Endometrial microvascular endothelial cells (primary cell): ENCODE measurements around the gene PGBD5. TPM values are rescaled to one million over a fixed set of nuclear protein-coding genes. Genes with fewer than 3 reads are reported as not detected.
"Not testable (repeated sequence)": the region's sequence is repeated elsewhere in the genome, so short reads cannot be mapped to it uniquely, and the experiment has no call there.

Experiments used
- in situ Hi-C: cut with HindIII; loops from 2 replicates; pipeline ENCODE4 v1.10.0; 2017; ENCODE audit warnings: low sequenced_read_pairs, low pct_unique_long_range_greater_than_20kb; ENCODE audit errors: inconsistent ontology term
- total RNA-seq: library from RNA; depleted of rRNA; stranded (reverse); fragments of >200 nt; gene quantifications from one replicate; pipeline ENCODE4 v1.2.3, GENCODE V29; 2015; ENCODE audit errors: inconsistent ontology term

Gene PGBD5
- total RNA-seq, 1 donor from 2014 or later: not detected

GRCh38 chr1:230427094-230427876 is 1.2 kb upstream of the PGBD5 start:
- in situ Hi-C loops: no loop called here

- in situ Hi-C loops: no loop called here
Measured at GRCh38 chr1:230425252-230426091, 660 bp downstream of the PGBD5 start.

- in situ Hi-C loops: no loop called here
Measured at GRCh38 chr1:230424391-230425251, 1.5 kb downstream of the PGBD5 start.

GRCh38 chr1:230423951-230424350 is 2.2 kb downstream of the PGBD5 start:
- in situ Hi-C loops: no loop called here

GRCh38 chr1:230423261-230423660 is 2.9 kb downstream of the PGBD5 start:
- in situ Hi-C loops: no loop called here

- in situ Hi-C loops: no loop called here
Measured at GRCh38 chr1:230422221-230422981, 3.7 kb downstream of the PGBD5 start.

- in situ Hi-C loops: no loop called here
Measured at GRCh38 chr1:230421481-230421880, 4.7 kb downstream of the PGBD5 start.

- in situ Hi-C loops: not testable (repeated sequence)
Measured at GRCh38 chr1:230420372-230420771, 5.8 kb downstream of the PGBD5 start.

GRCh38 chr1:230416430-230416829 is 9.7 kb downstream of the PGBD5 start:
- in situ Hi-C loops: no loop called here

- in situ Hi-C loops: no loop called here
Measured at GRCh38 chr1:230415405-230416132, 10.6 kb downstream of the PGBD5 start.

GRCh38 chr1:230414694-230415093 is 11.4 kb downstream of the PGBD5 start:
- in situ Hi-C loops: no loop called here

- in situ Hi-C loops: no loop called here
Measured at GRCh38 chr1:230414102-230414501, 12.0 kb downstream of the PGBD5 start.

GRCh38 chr1:230413061-230413460 is 13.1 kb downstream of the PGBD5 start:
- in situ Hi-C loops: no loop called here

GRCh38 chr1:230408971-230409370 is 17.2 kb downstream of the PGBD5 start:
- in situ Hi-C loops: no loop called here

GRCh38 chr1:230407351-230407750 is 18.8 kb downstream of the PGBD5 start:
- in situ Hi-C loops: no loop called here

- in situ Hi-C loops: not testable (repeated sequence)
Measured at GRCh38 chr1:230406727-230407126, 19.4 kb downstream of the PGBD5 start.

GRCh38 chr1:230403442-230403841 is 22.7 kb downstream of the PGBD5 start:
- in situ Hi-C loops: no loop called here

- in situ Hi-C loops: no loop called here
Measured at GRCh38 chr1:230401763-230402294, 24.3 kb downstream of the PGBD5 start.
